ENCODE measurements around the gene CD247. TPM values are rescaled to one million over a fixed set of nuclear protein-coding genes. Genes with fewer than 3 reads are reported as not detected.

Gene CD247
- total and polyA plus RNA-seq, 2 of the 13 experiments (the other 11 are each of a cell fraction or from before 2014, with no cell fraction given) = 0.20 TPM; not detected in 1

GRCh38 chr1:167431261-167431908, 86.9 kb downstream of the CD247 start:
- TF ChIP-seq STAG1 (CRISPR knock-in tag; IDR thresholded peaks at IDR 0.05) = 0 out of 2 replicates have a peak, but pooled peaks have one; percentile 5
- 0 out of 2 replicates have a peak, but pooled peaks have one; percentile 18 for TF ChIP-seq RAD21 (CRISPR knock-in tag; IDR thresholded peaks at IDR 0.05)
- no peak for TF ChIP-seq ARID2 (CRISPR knock-in tag; IDR thresholded peaks at IDR 0.05; ENCODE audit: borderline replicate concordance)
- TF ChIP-seq, protein P1, sequence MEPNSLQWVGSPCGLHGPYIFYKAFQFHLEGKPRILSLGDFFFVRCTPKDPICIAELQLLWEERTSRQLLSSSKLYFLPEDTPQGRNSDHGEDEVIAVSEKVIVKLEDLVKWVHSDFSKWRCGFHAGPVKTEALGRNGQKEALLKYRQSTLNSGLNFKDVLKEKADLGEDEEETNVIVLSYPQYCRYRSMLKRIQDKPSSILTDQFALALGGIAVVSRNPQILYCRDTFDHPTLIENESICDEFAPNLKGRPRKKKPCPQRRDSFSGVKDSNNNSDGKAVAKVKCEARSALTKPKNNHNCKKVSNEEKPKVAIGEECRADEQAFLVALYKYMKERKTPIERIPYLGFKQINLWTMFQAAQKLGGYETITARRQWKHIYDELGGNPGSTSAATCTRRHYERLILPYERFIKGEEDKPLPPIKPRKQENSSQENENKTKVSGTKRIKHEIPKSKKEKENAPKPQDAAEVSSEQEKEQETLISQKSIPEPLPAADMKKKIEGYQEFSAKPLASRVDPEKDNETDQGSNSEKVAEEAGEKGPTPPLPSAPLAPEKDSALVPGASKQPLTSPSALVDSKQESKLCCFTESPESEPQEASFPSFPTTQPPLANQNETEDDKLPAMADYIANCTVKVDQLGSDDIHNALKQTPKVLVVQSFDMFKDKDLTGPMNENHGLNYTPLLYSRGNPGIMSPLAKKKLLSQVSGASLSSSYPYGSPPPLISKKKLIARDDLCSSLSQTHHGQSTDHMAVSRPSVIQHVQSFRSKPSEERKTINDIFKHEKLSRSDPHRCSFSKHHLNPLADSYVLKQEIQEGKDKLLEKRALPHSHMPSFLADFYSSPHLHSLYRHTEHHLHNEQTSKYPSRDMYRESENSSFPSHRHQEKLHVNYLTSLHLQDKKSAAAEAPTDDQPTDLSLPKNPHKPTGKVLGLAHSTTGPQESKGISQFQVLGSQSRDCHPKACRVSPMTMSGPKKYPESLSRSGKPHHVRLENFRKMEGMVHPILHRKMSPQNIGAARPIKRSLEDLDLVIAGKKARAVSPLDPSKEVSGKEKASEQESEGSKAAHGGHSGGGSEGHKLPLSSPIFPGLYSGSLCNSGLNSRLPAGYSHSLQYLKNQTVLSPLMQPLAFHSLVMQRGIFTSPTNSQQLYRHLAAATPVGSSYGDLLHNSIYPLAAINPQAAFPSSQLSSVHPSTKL (CRISPR knock-in tag; IDR thresholded peaks at IDR 0.05) = 0 out of 2 replicates have a peak, but pooled peaks have one; percentile 12
- no peak for TF ChIP-seq ATAD3A (CRISPR knock-in tag; IDR thresholded peaks at IDR 0.05)
- TF ChIP-seq SRSF1 (optimal IDR thresholded peaks at IDR 0.05; ENCODE audit: low read depth, low read length) = no peak
- TF ChIP-seq ZNF687 (CRISPR knock-in tag; IDR thresholded peaks at IDR 0.05) = peak; percentile 49
- TF ChIP-seq SAP130 (CRISPR knock-in tag; IDR thresholded peaks at IDR 0.05; ENCODE audit: low read depth) = 0 out of 2 replicates have a peak, but pooled peaks have one; percentile 18
- TF ChIP-seq ZMYM4 (CRISPR knock-in tag; IDR thresholded peaks at IDR 0.05) = 0 out of 2 replicates have a peak, but pooled peaks have one; percentile 16
- TF ChIP-seq, protein P2, sequence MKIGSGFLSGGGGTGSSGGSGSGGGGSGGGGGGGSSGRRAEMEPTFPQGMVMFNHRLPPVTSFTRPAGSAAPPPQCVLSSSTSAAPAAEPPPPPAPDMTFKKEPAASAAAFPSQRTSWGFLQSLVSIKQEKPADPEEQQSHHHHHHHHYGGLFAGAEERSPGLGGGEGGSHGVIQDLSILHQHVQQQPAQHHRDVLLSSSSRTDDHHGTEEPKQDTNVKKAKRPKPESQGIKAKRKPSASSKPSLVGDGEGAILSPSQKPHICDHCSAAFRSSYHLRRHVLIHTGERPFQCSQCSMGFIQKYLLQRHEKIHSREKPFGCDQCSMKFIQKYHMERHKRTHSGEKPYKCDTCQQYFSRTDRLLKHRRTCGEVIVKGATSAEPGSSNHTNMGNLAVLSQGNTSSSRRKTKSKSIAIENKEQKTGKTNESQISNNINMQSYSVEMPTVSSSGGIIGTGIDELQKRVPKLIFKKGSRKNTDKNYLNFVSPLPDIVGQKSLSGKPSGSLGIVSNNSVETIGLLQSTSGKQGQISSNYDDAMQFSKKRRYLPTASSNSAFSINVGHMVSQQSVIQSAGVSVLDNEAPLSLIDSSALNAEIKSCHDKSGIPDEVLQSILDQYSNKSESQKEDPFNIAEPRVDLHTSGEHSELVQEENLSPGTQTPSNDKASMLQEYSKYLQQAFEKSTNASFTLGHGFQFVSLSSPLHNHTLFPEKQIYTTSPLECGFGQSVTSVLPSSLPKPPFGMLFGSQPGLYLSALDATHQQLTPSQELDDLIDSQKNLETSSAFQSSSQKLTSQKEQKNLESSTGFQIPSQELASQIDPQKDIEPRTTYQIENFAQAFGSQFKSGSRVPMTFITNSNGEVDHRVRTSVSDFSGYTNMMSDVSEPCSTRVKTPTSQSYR (CRISPR knock-in tag; IDR thresholded peaks at IDR 0.05; ENCODE audit: borderline replicate concordance) = peak; percentile 35; the same call in 1 of the 2 replicates
- Histone ChIP-seq H3K4me3 (replicated peaks in 1 of 3; ENCODE audit: insufficient read depth in 1 of 3, low read depth in 2 of 3, low read length in 3 of 3) (peak overlapping the region in 1 of 3 experiments; percentile 19; a peak in 1 of 6 replicates), H3K79me2 (ENCODE audit: insufficient read depth, low read length) (no peaks in the 10 kb centered on the region), H4K20me1 (ENCODE audit: insufficient read depth, low read length) (no peaks in the 10 kb centered on the region), H2AFZ (ENCODE audit: low read length) (no peak overlapping the region), H3K9ac (ENCODE audit: insufficient read depth, low read depth, low read length) (0 out of 2 replicates have a peak overlapping the region, but pooled peaks have one; percentile 1), H3K9me3 (ENCODE audit: low read length) (no peaks in the 10 kb centered on the region), H3K27me3 (ENCODE audit: control insufficient read depth in 1 of 2, insufficient read depth in 2 of 2, low read length in 2 of 2) (peaks cover 1 to 14% of the 10 kb centered on the region in 2 experiments; a peak in 3 of 5 replicates), H3K4me2 (ENCODE audit: low read depth, low read length) (peak overlapping the region; percentile 34), H3K27ac (ENCODE audit: extremely low read length, insufficient read depth, low read length) (no peak overlapping the region), H3K4me1 (ENCODE audit: insufficient read depth, low read length) (peaks cover 21% of the 10 kb centered on the region), H3K36me3 (replicated peaks in 1 of 2; ENCODE audit: control insufficient read depth in 1 of 2, insufficient read depth in 2 of 2, low read length in 2 of 2) (no peaks in the 10 kb centered on the region)
- ChIA-PET CTCF (ENCODE audit: low intra/inter-chr PET ratio, low total read pairs) (no interaction called here), POLR2A (no interaction called here)
- intact Hi-C loops (cut with micrococcal nuclease; ENCODE audit: unreplicated experiment) (no loop called here), in situ Hi-C loops (cut with HindIII; ENCODE audit: extremely low pct_ligation_motif_present, low pct_unique_long_range_greater_than_20kb) (no loop called here)
- WGBS (ENCODE audit: low lambda C conversion rate) = 17% methylated on average over 13 of the region's 14 CpGs
- no TSS peak for BruUV-seq (replicated peaks)
- DNase-seq (ENCODE audit: low spot score) = peak; percentile 47
- FAIRE-seq = no peak
- ATAC-seq = peak; percentile 86
